Measurements from ENCODE around the gene ACTL7B. TPM values are rescaled to one million over a fixed set of nuclear protein-coding genes. Genes with fewer than 3 reads are reported as not detected.

ACTL7B gene
- total and polyA plus RNA-seq, 2 of the 8 experiments (the other 6 are each of a cell fraction or from before 2014, with no cell fraction given), result not detected

- no peak overlapping the region for H3K14ac ChIP-seq (ENCODE audit: insufficient read length)
- H2AK5ac ChIP-seq (ENCODE audit: low read depth, low read length), result no peak overlapping the region
- H3K9ac ChIP-seq (replicated peaks in 1 of 4; ENCODE audit: extremely low read depth in 1 of 4, low read depth in 3 of 4, low read length in 3 of 4), result no peak overlapping the region
- H3K4me2 ChIP-seq (ENCODE audit: insufficient read depth in 1 of 2, low read depth in 2 of 2, low read length in 2 of 2), result no peak overlapping the region
- H4K91ac ChIP-seq (replicated peaks; ENCODE audit: insufficient read length, low read length), result no peak overlapping the region
- H2AFZ ChIP-seq (ENCODE audit: low read length), result no peak overlapping the region
- H3K56ac ChIP-seq (replicated peaks; ENCODE audit: insufficient read length, low read depth, low read length), result no peak overlapping the region
- no peaks in the 10 kb centered on the region for H3K79me2 ChIP-seq (ENCODE audit: control insufficient read depth in 1 of 2, insufficient read depth in 2 of 2, low read length in 2 of 2)
- H4K20me1 ChIP-seq (replicated peaks in 1 of 2; ENCODE audit: control insufficient read depth in 1 of 2, insufficient read depth in 2 of 2, low read length in 2 of 2), result no peaks in the 10 kb centered on the region
- TF ChIP-seq CHD2 (IDR thresholded peaks at IDR 0.05; ENCODE audit: low read length) (no peak), SAP30 (IDR thresholded peaks at IDR 0.05; ENCODE audit: insufficient read depth, insufficient replicate concordance, low read length) (no peak)
- H2BK20ac ChIP-seq (ENCODE audit: low read length), result no peak overlapping the region
- no peak overlapping the region for H3K4ac ChIP-seq (replicated peaks; ENCODE audit: insufficient read length, low read depth, low read length)
- CTCF ChIA-PET (ENCODE audit: partially characterized antibody), result interaction anchor here (1.1 to 1.6 kb wide), 3 partner anchors 25 to 335 kb away, joined by 3 to 8 read pairs (median 4); no protein-coding TSS in a partner anchor
- no peaks in the 10 kb centered on the region for H3K79me1 ChIP-seq (ENCODE audit: low read depth, low read length)
- no peak overlapping the region for H2BK15ac ChIP-seq (ENCODE audit: low read length)
- H3K4me1 ChIP-seq (replicated peaks in 1 of 4; ENCODE audit: control insufficient read depth in 3 of 4, insufficient read depth in 4 of 4, low read length in 3 of 4), result no peaks in the 10 kb centered on the region
- 79% methylated on average over 1 of the region's 1 CpG; no CpG with 5 or more reads in 1 of the 2 experiments for WGBS, 2 experiments (ENCODE audit: extremely low coverage in 1 of 2, insufficient coverage in 1 of 2, insufficient read length in 1 of 2, insufficient replicate concordance in 2 of 2, low coverage in 1 of 2, low lambda C conversion rate in 2 of 2, missing lambda C conversion rate in 1 of 2)
- H3K23me2 ChIP-seq (ENCODE audit: low read depth, low read length), result no peaks in the 10 kb centered on the region
- POLR2A ChIA-PET (ENCODE audit: partially characterized antibody), result no interaction called here
- H4K8ac ChIP-seq (ENCODE audit: extremely low read depth, insufficient read depth, low read length), result no peak overlapping the region
- H3K9me3 ChIP-seq (ENCODE audit: insufficient read depth in 2 of 2, low read depth in 1 of 2, low read length in 1 of 2), result no peaks in the 10 kb centered on the region
- no peak overlapping the region for H2BK120ac ChIP-seq (replicated peaks; ENCODE audit: low read depth, low read length)
- H2BK12ac ChIP-seq (ENCODE audit: low read depth, low read length), result no peak overlapping the region
- no peak overlapping the region for H3K27ac ChIP-seq (ENCODE audit: low read depth, low read length)
- DNase-seq (ENCODE audit: low read depth in 1 of 2, low spot score in 2 of 2) (no peak), FAIRE-seq (no peak)
- no peak overlapping the region for H3K4me3 ChIP-seq (ENCODE audit: extremely low read depth in 1 of 4, insufficient read depth in 2 of 4, low read depth in 3 of 4, low read length in 4 of 4)
- no peak overlapping the region for H3K23ac ChIP-seq (ENCODE audit: insufficient read length)
- H4K5ac ChIP-seq (ENCODE audit: insufficient read length, low read depth, low read length), result no peak overlapping the region
- no peaks in the 10 kb centered on the region for H3K36me3 ChIP-seq (ENCODE audit: control insufficient read depth in 2 of 4, insufficient read depth in 4 of 4, low read length in 3 of 4)
- no peaks in the 10 kb centered on the region for H3K27me3 ChIP-seq (replicated peaks in 1 of 4; ENCODE audit: control insufficient read depth in 3 of 4, extremely low read depth in 1 of 4, insufficient read depth in 3 of 4, low read length in 3 of 4)
- H2BK5ac ChIP-seq (ENCODE audit: low read depth, low read length), result no peak overlapping the region
- H3K18ac ChIP-seq (ENCODE audit: extremely low read depth, low read length), result no peak overlapping the region
Observed at GRCh38 chr9:108852079-108852478, 3.7 kb downstream of the ACTL7B start.
